ENCODE data around the gene SIAE. TPM values are rescaled to one million over a fixed set of nuclear protein-coding genes. Genes with fewer than 3 reads are reported as not detected.

Gene SIAE
- total and polyA plus RNA-seq, 10 of the 15 experiments (the other 5 are each of a cell fraction or from before 2014, with no cell fraction given), result 0.93 to 6.9 (median 4.2) TPM

DNA sequence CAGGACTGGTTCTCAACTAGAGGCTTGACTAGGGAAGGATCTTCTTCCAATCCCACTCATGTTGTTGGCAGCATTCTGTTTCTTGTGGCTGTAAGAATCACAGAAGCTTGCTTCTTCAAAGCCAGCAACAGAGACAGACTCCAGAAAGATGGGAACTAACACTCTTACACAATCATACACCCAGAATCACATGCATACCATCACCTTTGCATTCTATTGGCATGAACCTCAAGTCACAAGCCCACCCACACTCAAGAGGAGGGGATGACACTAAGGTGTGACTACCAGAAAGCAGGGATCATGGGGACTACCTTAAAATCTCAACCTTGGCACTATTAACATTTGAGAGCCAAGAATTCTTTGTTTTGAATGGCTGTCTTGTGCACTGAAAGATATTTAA is 75.9 kb downstream of the SIAE start (continued):
- TF ChIP-seq, protein P1, sequence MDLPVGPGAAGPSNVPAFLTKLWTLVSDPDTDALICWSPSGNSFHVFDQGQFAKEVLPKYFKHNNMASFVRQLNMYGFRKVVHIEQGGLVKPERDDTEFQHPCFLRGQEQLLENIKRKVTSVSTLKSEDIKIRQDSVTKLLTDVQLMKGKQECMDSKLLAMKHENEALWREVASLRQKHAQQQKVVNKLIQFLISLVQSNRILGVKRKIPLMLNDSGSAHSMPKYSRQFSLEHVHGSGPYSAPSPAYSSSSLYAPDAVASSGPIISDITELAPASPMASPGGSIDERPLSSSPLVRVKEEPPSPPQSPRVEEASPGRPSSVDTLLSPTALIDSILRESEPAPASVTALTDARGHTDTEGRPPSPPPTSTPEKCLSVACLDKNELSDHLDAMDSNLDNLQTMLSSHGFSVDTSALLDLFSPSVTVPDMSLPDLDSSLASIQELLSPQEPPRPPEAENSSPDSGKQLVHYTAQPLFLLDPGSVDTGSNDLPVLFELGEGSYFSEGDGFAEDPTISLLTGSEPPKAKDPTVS (IDR thresholded peaks at IDR 0.05; ENCODE audit: low read depth, low read length), result no peak
- TF ChIP-seq YBX1 (IDR thresholded peaks at IDR 0.05), result no peak
- no peak for TF ChIP-seq SMARCA5 (IDR thresholded peaks at IDR 0.05)

DNA sequence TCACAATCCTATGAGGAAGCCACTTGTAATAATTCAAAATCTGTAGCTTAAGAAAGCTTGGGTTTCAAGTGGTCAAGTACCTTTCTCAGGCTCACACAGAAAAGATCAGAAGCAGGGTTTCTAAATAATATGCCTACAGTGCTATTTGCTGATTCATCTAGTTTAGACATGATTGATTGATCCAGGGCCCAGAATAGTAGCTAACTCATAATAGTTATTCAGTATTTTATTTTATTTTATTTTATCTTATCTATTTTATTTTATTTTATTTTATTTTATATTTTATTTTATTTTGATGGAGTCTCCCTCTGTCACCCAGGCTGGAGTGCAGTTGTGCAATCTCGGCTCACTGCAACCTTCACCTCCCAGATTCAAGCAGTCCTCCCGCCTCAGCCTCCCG is 78.2 kb downstream of the SIAE start:
- no TSS peak for BruUV-seq (replicated peaks)
- DNase-seq (ENCODE audit: low read depth, low spot score) (no peak), ATAC-seq (no peak), FAIRE-seq (no peak)
- Histone ChIP-seq H3K4me1 (ENCODE audit: control insufficient read depth, insufficient read depth, low read length) (no peaks in the 10 kb centered on the region), H3K4me3 (no peak overlapping the region), H4K20me1 (ENCODE audit: control insufficient read depth, insufficient read depth) (no peaks in the 10 kb centered on the region), H3K9me3 (replicated peaks; ENCODE audit: control insufficient read depth, insufficient read depth, low read length) (no peaks in the 10 kb centered on the region), H2AFZ (ENCODE audit: control insufficient read depth, low read depth, low read length) (no peak overlapping the region), H3K36me3 (ENCODE audit: control insufficient read depth in 2 of 2, insufficient read depth in 2 of 2, low read length in 1 of 2) (no peaks in the 10 kb centered on the region), H3K27ac (ENCODE audit: control insufficient read depth, insufficient read depth) (no peak overlapping the region), H3K9ac (ENCODE audit: control insufficient read depth, insufficient read depth, low read length) (no peak overlapping the region), H3K4me2 (ENCODE audit: control insufficient read depth, insufficient read depth) (no peak overlapping the region), H3K27me3 (replicated peaks in 1 of 2; ENCODE audit: control insufficient read depth in 2 of 2, insufficient read depth in 2 of 2, low read length in 1 of 2) (no peaks in the 10 kb centered on the region; a peak in 1 of 4 replicates), H3K79me2 (ENCODE audit: control insufficient read depth, insufficient read depth, low read length) (no peaks in the 10 kb centered on the region)
- POLR2A ChIA-PET, result no interaction called here
- WGBS (ENCODE audit: insufficient coverage, insufficient replicate concordance, low lambda C conversion rate, missing lambda C conversion rate), result 42% methylated on average over 3 of the region's 3 CpGs
- intact Hi-C loops (cut with micrococcal nuclease; ENCODE audit: unreplicated experiment) (no loop called here), in situ Hi-C loops (cut with MboI) (no loop called here)
- SMC1A ChIA-PET (ENCODE audit: uncharacterized antibody, unreplicated experiment), result interaction anchor here (1.0 kb wide), 1 partner anchor 180 kb away, joined by 3 read pairs; no protein-coding TSS in a partner anchor
- RAD21 ChIA-PET (ENCODE audit: unreplicated experiment), result no interaction called here
- CTCF ChIA-PET, result interaction anchor here (0.8 to 2.3 kb wide), 6 partner anchors 9 to 242 kb away, joined by 3 to 7 read pairs (median 4); no protein-coding TSS in a partner anchor
- no peak for TF ChIP-seq IKZF2 (IDR thresholded peaks at IDR 0.05)
- no peak for TF ChIP-seq IRF5 (IDR thresholded peaks at IDR 0.05; ENCODE audit: borderline replicate concordance)
- no peak for TF ChIP-seq ZZZ3 (IDR thresholded peaks at IDR 0.05; ENCODE audit: control insufficient read depth, insufficient read length, low read depth)
- no peak for TF ChIP-seq SMAD5 (IDR thresholded peaks at IDR 0.05; ENCODE audit: low read depth)
- TF ChIP-seq SMAD1 (IDR thresholded peaks at IDR 0.05; ENCODE audit: low read depth, partially characterized antibody), result no peak
- TF ChIP-seq ZNF687 (IDR thresholded peaks at IDR 0.05), result no peak
- TF ChIP-seq PAX8 (IDR thresholded peaks at IDR 0.05), result no peak
- no peak for TF ChIP-seq RAD51 (IDR thresholded peaks at IDR 0.05)
- no peak for TF ChIP-seq ZNF622 (IDR thresholded peaks at IDR 0.05)
- TF ChIP-seq, protein P2, sequence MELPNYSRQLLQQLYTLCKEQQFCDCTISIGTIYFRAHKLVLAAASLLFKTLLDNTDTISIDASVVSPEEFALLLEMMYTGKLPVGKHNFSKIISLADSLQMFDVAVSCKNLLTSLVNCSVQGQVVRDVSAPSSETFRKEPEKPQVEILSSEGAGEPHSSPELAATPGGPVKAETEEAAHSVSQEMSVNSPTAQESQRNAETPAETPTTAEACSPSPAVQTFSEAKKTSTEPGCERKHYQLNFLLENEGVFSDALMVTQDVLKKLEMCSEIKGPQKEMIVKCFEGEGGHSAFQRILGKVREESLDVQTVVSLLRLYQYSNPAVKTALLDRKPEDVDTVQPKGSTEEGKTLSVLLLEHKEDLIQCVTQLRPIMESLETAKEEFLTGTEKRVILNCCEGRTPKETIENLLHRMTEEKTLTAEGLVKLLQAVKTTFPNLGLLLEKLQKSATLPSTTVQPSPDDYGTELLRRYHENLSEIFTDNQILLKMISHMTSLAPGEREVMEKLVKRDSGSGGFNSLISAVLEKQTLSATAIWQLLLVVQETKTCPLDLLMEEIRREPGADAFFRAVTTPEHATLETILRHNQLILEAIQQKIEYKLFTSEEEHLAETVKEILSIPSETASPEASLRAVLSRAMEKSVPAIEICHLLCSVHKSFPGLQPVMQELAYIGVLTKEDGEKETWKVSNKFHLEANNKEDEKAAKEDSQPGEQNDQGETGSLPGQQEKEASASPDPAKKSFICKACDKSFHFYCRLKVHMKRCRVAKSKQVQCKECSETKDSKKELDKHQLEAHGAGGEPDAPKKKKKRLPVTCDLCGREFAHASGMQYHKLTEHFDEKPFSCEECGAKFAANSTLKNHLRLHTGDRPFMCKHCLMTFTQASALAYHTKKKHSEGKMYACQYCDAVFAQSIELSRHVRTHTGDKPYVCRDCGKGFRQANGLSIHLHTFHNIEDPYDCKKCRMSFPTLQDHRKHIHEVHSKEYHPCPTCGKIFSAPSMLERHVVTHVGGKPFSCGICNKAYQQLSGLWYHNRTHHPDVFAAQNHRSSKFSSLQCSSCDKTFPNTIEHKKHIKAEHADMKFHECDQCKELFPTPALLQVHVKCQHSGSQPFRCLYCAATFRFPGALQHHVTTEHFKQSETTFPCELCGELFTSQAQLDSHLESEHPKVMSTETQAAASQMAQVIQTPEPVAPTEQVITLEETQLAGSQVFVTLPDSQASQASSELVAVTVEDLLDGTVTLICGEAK (IDR thresholded peaks at IDR 0.05; ENCODE audit: borderline replicate concordance), result no peak
